HEK293 (cell line): ENCODE data around the gene ISYNA1.

ENCODE experiments used
- CTCF ChIA-PET: fragments of 350-600 bp; formaldehyde crosslinking; extraction: SDS; loops from one replicate; lab custom pipeline; 2021; ENCODE audit warnings: antibody characterized with exemption; lab: Yijun Ruan, JAX
- POLR2A ChIA-PET: fragments of 300-600 bp; formaldehyde crosslinking; extraction: SDS; loops from one replicate; lab custom pipeline; 2020; ENCODE audit warnings: antibody characterized with exemption, inconsistent platforms; lab: Yijun Ruan, JAX
- H3K27ac ChIP-seq: fragments of 200-500 bp; sonication (Bioruptor generic); 2 replicates; pipeline ENCODE4 v1.5.1; 2014; ENCODE audit warnings: low read depth, low read length, control low read depth, inconsistent platforms; ENCODE audit errors: extremely low read depth
- H3K36me3 ChIP-seq, 2 experiments: fragments of 200-500 bp in 1 of 2; sonication (Bioruptor generic) in 1 of 2; 1 replicate in 1 of 2; 2 replicates in 1 of 2; pipeline ENCODE4 v1.5.1; 2014 to 2017; ENCODE audit warnings: inconsistent platforms in 2 of 2, low read length in 2 of 2; ENCODE audit not compliant: control insufficient read depth in 2 of 2, insufficient read depth in 1 of 2
- H3K4me1 ChIP-seq: fragments of 200-500 bp; sonication (Bioruptor generic); 2 replicates; pipeline ENCODE4 v1.5.1; 2014; ENCODE audit warnings: mild to moderate bottlenecking, low read length, inconsistent platforms; ENCODE audit not compliant: control insufficient read depth, insufficient read depth
- H3K4me3 ChIP-seq: 2 replicates; pipeline ENCODE4 v1.5.1; 2011; ENCODE audit warnings: low read depth, mild to moderate bottlenecking, control low read depth, low read length, moderate library complexity
- H3K9me3 ChIP-seq: fragments of 200-500 bp; sonication (Bioruptor generic); 2 replicates; pipeline ENCODE4 v1.5.1; 2014; ENCODE audit warnings: low read depth, low read length, inconsistent platforms; ENCODE audit not compliant: control insufficient read depth, insufficient read depth
- BCL11A ChIP-seq: fragments of 450-650 bp; formaldehyde crosslinking; IDR thresholded peaks from 2 replicates; pipeline ENCODE4 v1.5.1; 2016; ENCODE audit warnings: low read depth, missing biosample characterization, missing genetic modification characterization
- GLIS1 ChIP-seq: fragments of 450-650 bp; formaldehyde crosslinking; IDR thresholded peaks from 2 replicates; pipeline ENCODE4 v1.5.1; 2016; ENCODE audit warnings: missing biosample characterization, missing genetic modification characterization
- HIC1 ChIP-seq: fragments of 450-650 bp; formaldehyde crosslinking; IDR thresholded peaks from 2 replicates; pipeline ENCODE4 v1.5.1; 2016; ENCODE audit warnings: missing biosample characterization, missing genetic modification characterization
- HOXA7 ChIP-seq: sonication (generic); formaldehyde crosslinking; IDR thresholded peaks from 2 replicates; pipeline ENCODE4 v1.8.1; 2022; ENCODE audit warnings: missing genetic modification reagents, borderline replicate concordance
- HOXD13 ChIP-seq: sonication (generic); formaldehyde crosslinking; IDR thresholded peaks from 2 replicates; pipeline ENCODE4 v1.8.0; 2022; ENCODE audit warnings: missing genetic modification reagents, borderline replicate concordance
- KLF16 ChIP-seq: fragments of 450-650 bp; formaldehyde crosslinking; IDR thresholded peaks from 2 replicates; pipeline ENCODE4 v1.5.1; 2017; ENCODE audit warnings: missing biosample characterization, missing genetic modification characterization
- MEIS1 ChIP-seq: sonication (generic); formaldehyde crosslinking; IDR thresholded peaks from 2 replicates; pipeline ENCODE4 v1.8.1; 2022; ENCODE audit warnings: missing genetic modification reagents, mild to moderate bottlenecking, borderline replicate concordance
- REPIN1 ChIP-seq: fragments of 450-650 bp; formaldehyde crosslinking; IDR thresholded peaks from 2 replicates; pipeline ENCODE4 v1.5.1; 2017; ENCODE audit warnings: missing biosample characterization, missing genetic modification characterization, low read depth
- ZBTB21 ChIP-seq: fragments of 450-650 bp; formaldehyde crosslinking; IDR thresholded peaks from 2 replicates; pipeline ENCODE4 v1.5.1; 2017; ENCODE audit warnings: missing biosample characterization, missing genetic modification characterization
- ZBTB48 ChIP-seq: fragments of 450-650 bp; formaldehyde crosslinking; IDR thresholded peaks from 2 replicates; pipeline ENCODE4 v1.5.1; 2016; ENCODE audit warnings: missing biosample characterization, missing genetic modification characterization
- ZFP37 ChIP-seq: fragments of 450-650 bp; formaldehyde crosslinking; IDR thresholded peaks from 2 replicates; pipeline ENCODE4 v1.5.1; 2016; ENCODE audit warnings: missing biosample characterization, missing genetic modification characterization
- ZFP41 ChIP-seq: fragments of 450-650 bp; formaldehyde crosslinking; IDR thresholded peaks from 2 replicates; pipeline ENCODE4 v1.5.1; 2016; ENCODE audit warnings: missing biosample characterization, missing genetic modification characterization, borderline replicate concordance
- ZIC2 ChIP-seq: fragments of 450-650 bp; formaldehyde crosslinking; IDR thresholded peaks from 2 replicates; pipeline ENCODE4 v1.5.1; 2016; ENCODE audit warnings: missing biosample characterization, missing genetic modification characterization
- ZNF157 ChIP-seq: fragments of 450-650 bp; formaldehyde crosslinking; IDR thresholded peaks from 2 replicates; pipeline ENCODE4 v1.5.1; 2016; ENCODE audit warnings: missing biosample characterization, missing genetic modification characterization
- ZNF16 ChIP-seq: fragments of 450-650 bp; formaldehyde crosslinking; IDR thresholded peaks from 2 replicates; pipeline ENCODE4 v1.5.1; 2016; ENCODE audit warnings: low read depth, missing biosample characterization, missing genetic modification characterization
- ZNF2 ChIP-seq: fragments of 450-650 bp; formaldehyde crosslinking; IDR thresholded peaks from 2 replicates; pipeline ENCODE4 v1.5.1; 2016; ENCODE audit warnings: missing biosample characterization, missing genetic modification characterization
- ZNF221 ChIP-seq: fragments of 450-650 bp; formaldehyde crosslinking; IDR thresholded peaks from 2 replicates; pipeline ENCODE4 v1.5.1; 2017; ENCODE audit warnings: missing biosample characterization, missing genetic modification characterization, borderline replicate concordance
- ZNF350 ChIP-seq: fragments of 450-650 bp; formaldehyde crosslinking; IDR thresholded peaks from 2 replicates; pipeline ENCODE4 v1.5.0; 2017; ENCODE audit warnings: missing biosample characterization, mild to moderate bottlenecking, missing genetic modification characterization
- ZNF558 ChIP-seq: fragments of 450-650 bp; formaldehyde crosslinking; IDR thresholded peaks from 2 replicates; pipeline ENCODE4 v1.5.1; 2016; ENCODE audit warnings: missing biosample characterization, missing genetic modification characterization
- ZNF596 ChIP-seq: fragments of 450-650 bp; IDR thresholded peaks from 2 replicates; pipeline ENCODE4 v1.5.0; 2018; ENCODE audit warnings: missing biosample characterization, mild to moderate bottlenecking, missing genetic modification characterization, moderate library complexity
- ZNF600 ChIP-seq: fragments of 450-650 bp; formaldehyde crosslinking; IDR thresholded peaks from 2 replicates; pipeline ENCODE4 v1.5.1; 2016; ENCODE audit warnings: missing biosample characterization, missing genetic modification characterization
- ZNF76 ChIP-seq: fragments of 450-650 bp; formaldehyde crosslinking; IDR thresholded peaks from 2 replicates; pipeline ENCODE4; 2016; ENCODE audit warnings: low read depth, missing biosample characterization, missing genetic modification characterization, borderline replicate concordance
- ZNF785 ChIP-seq: fragments of 450-650 bp; formaldehyde crosslinking; IDR thresholded peaks from 2 replicates; pipeline ENCODE4 v1.5.1; 2016; ENCODE audit warnings: missing biosample characterization, missing genetic modification characterization
- TF ChIP-seq, protein P1 (sequence below): fragments of 450-650 bp; IDR thresholded peaks from 2 replicates; pipeline ENCODE4 v1.5.1; 2018; ENCODE audit warnings: missing biosample characterization, missing genetic modification characterization
- TF ChIP-seq, protein P2 (sequence below): fragments of 450-650 bp; formaldehyde crosslinking; IDR thresholded peaks from 2 replicates; pipeline ENCODE4 v1.5.1; 2016; ENCODE audit warnings: missing biosample characterization, missing genetic modification characterization
- TF ChIP-seq, protein P3 (sequence below): fragments of 450-650 bp; formaldehyde crosslinking; IDR thresholded peaks from 2 replicates; pipeline ENCODE4 v1.5.1; 2016; ENCODE audit warnings: missing biosample characterization, missing genetic modification characterization

ISYNA1 gene

DNA sequence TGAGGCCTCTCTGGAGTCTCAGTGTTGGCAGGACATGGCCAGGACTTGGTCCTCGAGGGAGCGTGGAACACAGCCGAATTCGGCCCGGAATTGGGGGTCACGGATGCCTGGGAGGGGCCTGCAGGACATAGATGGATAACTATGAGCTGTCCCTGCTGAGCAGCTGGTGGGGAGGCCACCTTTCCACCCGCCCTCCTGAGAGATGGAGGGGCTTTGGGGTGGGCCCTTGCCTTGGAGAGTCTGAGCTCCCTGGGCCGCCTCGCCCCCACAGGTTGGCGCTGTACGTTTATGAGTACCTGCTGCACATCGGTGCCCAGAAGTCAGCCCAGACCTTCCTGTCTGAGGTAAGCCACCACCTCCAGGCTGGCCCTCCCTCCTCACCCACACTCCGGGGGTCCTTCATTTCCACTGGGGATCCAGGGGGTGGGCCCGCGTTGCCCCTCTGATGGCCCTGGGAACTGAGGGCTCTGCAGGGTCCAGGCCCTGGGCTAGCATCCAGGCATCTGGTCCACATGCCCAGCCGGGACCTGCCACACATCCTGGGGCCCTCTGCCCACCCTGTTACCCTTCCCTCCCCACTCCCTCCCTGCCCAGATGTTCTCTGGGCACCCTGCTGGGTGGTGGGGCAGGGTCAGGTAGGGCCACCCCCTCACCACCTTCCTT, 10.7 kb downstream of the ISYNA1 start (continued):
- TF ChIP-seq, protein P1, sequence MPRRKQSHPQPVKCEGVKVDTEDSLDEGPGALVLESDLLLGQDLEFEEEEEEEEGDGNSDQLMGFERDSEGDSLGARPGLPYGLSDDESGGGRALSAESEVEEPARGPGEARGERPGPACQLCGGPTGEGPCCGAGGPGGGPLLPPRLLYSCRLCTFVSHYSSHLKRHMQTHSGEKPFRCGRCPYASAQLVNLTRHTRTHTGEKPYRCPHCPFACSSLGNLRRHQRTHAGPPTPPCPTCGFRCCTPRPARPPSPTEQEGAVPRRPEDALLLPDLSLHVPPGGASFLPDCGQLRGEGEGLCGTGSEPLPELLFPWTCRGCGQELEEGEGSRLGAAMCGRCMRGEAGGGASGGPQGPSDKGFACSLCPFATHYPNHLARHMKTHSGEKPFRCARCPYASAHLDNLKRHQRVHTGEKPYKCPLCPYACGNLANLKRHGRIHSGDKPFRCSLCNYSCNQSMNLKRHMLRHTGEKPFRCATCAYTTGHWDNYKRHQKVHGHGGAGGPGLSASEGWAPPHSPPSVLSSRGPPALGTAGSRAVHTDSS (tag by site-specific recombination): no peak
- TF ChIP-seq KLF16 (tag by site-specific recombination) (no peak), ZNF221 (tag by site-specific recombination) (no peak), ZIC2 (tag by site-specific recombination) (peak; percentile 38), REPIN1 (tag by site-specific recombination) (no peak), ZNF157 (tag by site-specific recombination) (no peak), ZNF600 (peak; percentile 52; the same call in 1 of the 2 replicates), ZNF596 (tag by site-specific recombination) (no peak), ZNF76 (tag by site-specific recombination) (no peak), HOXA7 (CRISPR knock-in tag) (no peak), BCL11A (no peak), MEIS1 (CRISPR knock-in tag) (no peak), ZNF2 (tag by site-specific recombination) (no peak), ZNF558 (tag by site-specific recombination) (no peak), HIC1 (tag by site-specific recombination) (peak; percentile 74)
- TF ChIP-seq, all 188 proteins: peak for 9

GRCh38 chr19:18426416-18426767, 11.5 kb downstream of the ISYNA1 start:
- H3K4me1 ChIP-seq: peaks cover 14% of the 10 kb centered on the region
- no peak overlapping the region for H3K4me3 ChIP-seq
- no peak overlapping the region for H3K27ac ChIP-seq
- POLR2A ChIA-PET: interaction anchor here (1.5 kb wide), 2 partner anchors 10 to 12 kb away, joined by 4 to 5 read pairs; partner anchors contain the start of gene ISYNA1
- TF ChIP-seq ZIC2 (tag by site-specific recombination) (peak; percentile 36; the same call in 1 of the 2 replicates), REPIN1 (tag by site-specific recombination) (no peak), ZBTB21 (tag by site-specific recombination) (no peak), GLIS1 (tag by site-specific recombination) (peak; percentile 31; the same call in 1 of the 2 replicates)
- CTCF ChIA-PET: no interaction called here
- H3K36me3 ChIP-seq: no peaks in the 10 kb centered on the region
- no peaks in the 10 kb centered on the region for H3K9me3 ChIP-seq

DNA sequence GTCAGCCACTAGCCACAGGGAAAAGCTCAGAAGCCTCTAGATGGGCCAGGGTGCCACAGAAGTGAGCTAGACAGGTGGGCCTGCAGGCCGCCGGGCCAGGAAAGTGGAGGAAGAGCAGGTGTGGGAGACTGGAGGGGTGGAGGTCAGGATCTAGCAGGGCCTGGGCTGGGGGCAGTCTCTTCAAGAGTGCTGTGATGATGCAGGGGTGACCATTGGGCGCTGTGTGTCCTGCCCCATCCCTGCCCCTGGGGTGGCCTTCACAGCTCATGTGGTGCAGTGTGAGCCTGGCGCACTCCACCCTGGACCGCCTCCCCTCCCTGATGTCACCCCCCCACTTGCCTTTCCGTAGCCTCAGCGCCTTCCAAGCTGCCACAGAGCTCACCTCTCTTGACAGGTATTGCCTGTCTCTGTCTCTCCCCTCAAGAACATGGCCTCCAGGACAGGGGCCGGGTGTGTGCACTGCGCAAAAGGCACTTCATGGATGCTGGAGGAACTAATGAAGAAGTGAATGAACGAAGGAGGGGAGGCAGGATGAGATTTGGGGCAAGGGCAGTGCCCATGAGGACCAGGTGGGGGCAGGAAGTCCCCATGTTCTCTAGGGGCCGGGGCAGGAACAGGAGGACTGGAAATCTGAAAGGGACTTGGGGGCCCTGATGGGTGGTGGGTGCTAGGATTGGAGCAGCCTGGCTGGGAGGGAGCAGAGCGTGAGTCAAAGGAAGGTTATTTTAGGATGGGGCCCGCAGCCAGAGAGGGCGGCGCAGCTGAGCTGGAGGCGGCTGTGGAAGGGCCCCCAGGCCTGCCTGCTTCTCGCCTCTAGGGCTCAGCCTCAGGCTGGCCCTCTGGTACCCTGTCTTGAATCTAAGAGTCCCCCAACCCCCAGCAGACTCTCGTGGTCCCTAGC, 12.2 kb downstream of the ISYNA1 start:
- ChIA-PET CTCF (interaction anchor here (0.8 to 1.0 kb wide), 2 partner anchors 146 to 148 kb away, joined by 3 read pairs; no protein-coding TSS in a partner anchor), POLR2A (interaction anchor here (0.6 to 1.6 kb wide), 4 partner anchors 9 to 144 kb away, joined by 4 to 6 read pairs (median 5); partner anchors contain the start of genes ISYNA1 and JUND)
- no peak overlapping the region for H3K4me3 ChIP-seq
- no peak overlapping the region for H3K27ac ChIP-seq
- no peaks in the 10 kb centered on the region for H3K9me3 ChIP-seq
- no peaks in the 10 kb centered on the region for H3K36me3 ChIP-seq
- H3K4me1 ChIP-seq: peaks cover 14% of the 10 kb centered on the region
- TF ChIP-seq ZNF350 (tag by site-specific recombination) (no peak), ZNF785 (tag by site-specific recombination) (no peak), ZBTB48 (tag by site-specific recombination) (peak; percentile 90), ZFP41 (tag by site-specific recombination) (no peak), ZFP37 (tag by site-specific recombination) (no peak), ZNF16 (tag by site-specific recombination) (no peak), HOXD13 (no peak)
- TF ChIP-seq, protein P2, sequence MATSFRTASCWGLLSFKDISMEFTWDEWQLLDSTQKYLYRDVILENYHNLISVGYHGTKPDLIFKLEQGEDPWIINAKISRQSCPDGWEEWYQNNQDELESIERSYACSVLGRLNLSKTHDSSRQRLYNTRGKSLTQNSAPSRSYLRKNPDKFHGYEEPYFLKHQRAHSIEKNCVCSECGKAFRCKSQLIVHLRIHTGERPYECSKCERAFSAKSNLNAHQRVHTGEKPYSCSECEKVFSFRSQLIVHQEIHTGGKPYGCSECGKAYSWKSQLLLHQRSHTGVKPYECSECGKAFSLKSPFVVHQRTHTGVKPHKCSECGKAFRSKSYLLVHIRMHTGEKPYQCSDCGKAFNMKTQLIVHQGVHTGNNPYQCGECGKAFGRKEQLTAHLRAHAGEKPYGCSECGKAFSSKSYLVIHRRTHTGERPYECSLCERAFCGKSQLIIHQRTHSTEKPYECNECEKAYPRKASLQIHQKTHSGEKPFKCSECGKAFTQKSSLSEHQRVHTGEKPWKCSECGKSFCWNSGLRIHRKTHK (tag by site-specific recombination): no peak
- TF ChIP-seq, protein P3, sequence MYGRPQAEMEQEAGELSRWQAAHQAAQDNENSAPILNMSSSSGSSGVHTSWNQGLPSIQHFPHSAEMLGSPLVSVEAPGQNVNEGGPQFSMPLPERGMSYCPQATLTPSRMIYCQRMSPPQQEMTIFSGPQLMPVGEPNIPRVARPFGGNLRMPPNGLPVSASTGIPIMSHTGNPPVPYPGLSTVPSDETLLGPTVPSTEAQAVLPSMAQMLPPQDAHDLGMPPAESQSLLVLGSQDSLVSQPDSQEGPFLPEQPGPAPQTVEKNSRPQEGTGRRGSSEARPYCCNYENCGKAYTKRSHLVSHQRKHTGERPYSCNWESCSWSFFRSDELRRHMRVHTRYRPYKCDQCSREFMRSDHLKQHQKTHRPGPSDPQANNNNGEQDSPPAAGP: no peak
